H9 (cell line): Measurements from ENCODE around the gene PLEKHG5. TPM values are rescaled to one million over a fixed set of nuclear protein-coding genes. Genes with fewer than 3 reads are reported as not detected.
A peak's percentile ranks its signal among the peaks of the same experiment; 100 is the strongest.

ENCODE experiments used
- DNase-seq: peaks from one replicate; pipeline ENCODE4 v3.0.0-alpha.2; 2017
- H2AFZ ChIP-seq: one replicate; pipeline ENCODE4 v1.6.1; 2013; ENCODE audit warnings: mild to moderate bottlenecking, low read length, control low read depth, moderate library complexity
- H2AK5ac ChIP-seq: 2 replicates; pipeline ENCODE4 v1.6.1; 2013; ENCODE audit warnings: low read length, control low read depth, mixed read lengths; ENCODE audit not compliant: insufficient read length
- H2BK120ac ChIP-seq: one replicate; pipeline ENCODE4 v1.6.1; 2013; ENCODE audit warnings: low read depth, mild to moderate bottlenecking, low read length, control low read depth, inconsistent platforms; ENCODE audit not compliant: poor library complexity, severe bottlenecking
- H2BK12ac ChIP-seq: 2 replicates; pipeline ENCODE4 v1.6.1; 2013; ENCODE audit warnings: low read length, control low read depth, mixed read lengths, low read depth; ENCODE audit not compliant: insufficient read length
- H2BK15ac ChIP-seq: 2 replicates; pipeline ENCODE4 v1.6.1; 2013; ENCODE audit warnings: low read depth, low read length, control low read depth
- H2BK20ac ChIP-seq: one replicate; pipeline ENCODE4 v1.6.1; 2013; ENCODE audit warnings: low read depth, mild to moderate bottlenecking, low read length, control low read depth, inconsistent platforms; ENCODE audit not compliant: poor library complexity, severe bottlenecking
- H2BK5ac ChIP-seq: 2 replicates; pipeline ENCODE4 v1.6.1; 2013; ENCODE audit warnings: low read length, control low read depth, mixed read lengths; ENCODE audit not compliant: insufficient read length
- H3K14ac ChIP-seq: 2 replicates; pipeline ENCODE4 v1.6.1; 2013; ENCODE audit warnings: low read length, control low read depth; ENCODE audit not compliant: insufficient read depth
- H3K18ac ChIP-seq: 2 replicates; pipeline ENCODE4 v1.6.1; 2013; ENCODE audit warnings: low read depth, mild to moderate bottlenecking, mixed read lengths, low read length, control low read depth; ENCODE audit not compliant: insufficient read length
- H3K23ac ChIP-seq: 2 replicates; pipeline ENCODE4 v1.6.1; 2013; ENCODE audit warnings: low read length, control low read depth, mixed read lengths, low read depth; ENCODE audit not compliant: insufficient read length
- H3K23me2 ChIP-seq: 2 replicates; pipeline ENCODE4 v1.6.1; 2013; ENCODE audit warnings: low read depth, mild to moderate bottlenecking, mixed read lengths, low read length, control low read depth; ENCODE audit not compliant: insufficient read length, poor library complexity, severe bottlenecking
- H3K27ac ChIP-seq: 2 replicates; pipeline ENCODE4 v1.5.1; 2013; ENCODE audit warnings: low read length, control low read depth, mixed read lengths, low read depth; ENCODE audit not compliant: insufficient read length
- H3K27me3 ChIP-seq: 2 replicates; pipeline ENCODE4 v1.6.1; 2013; ENCODE audit warnings: low read length, control low read depth, inconsistent platforms; ENCODE audit not compliant: insufficient read depth
- H3K4ac ChIP-seq: 2 replicates; pipeline ENCODE4 v1.6.1; 2013; ENCODE audit warnings: low read depth, mild to moderate bottlenecking, control low read depth, inconsistent platforms, low read length, moderate library complexity
- H3K4me1 ChIP-seq: 2 replicates; pipeline ENCODE4 v1.6.1; 2013; ENCODE audit warnings: low read length, control low read depth, inconsistent platforms; ENCODE audit not compliant: insufficient read depth
- H3K4me2 ChIP-seq: 2 replicates; pipeline ENCODE4 v1.6.1; 2013; ENCODE audit warnings: low read length, control low read depth, mixed read lengths; ENCODE audit not compliant: insufficient read length, insufficient read depth
- H3K56ac ChIP-seq: 2 replicates; pipeline ENCODE4 v1.6.1; 2013; ENCODE audit warnings: low read depth, mild to moderate bottlenecking, mixed read lengths, low read length, control low read depth; ENCODE audit not compliant: insufficient read length
- H3K79me1 ChIP-seq: 2 replicates; pipeline ENCODE4 v1.6.1; 2013; ENCODE audit warnings: low read depth, mild to moderate bottlenecking, moderate library complexity, low read length, control low read depth, inconsistent platforms; ENCODE audit not compliant: insufficient read depth, poor library complexity, severe bottlenecking
- H3K79me2 ChIP-seq: 2 replicates; pipeline ENCODE4 v1.6.1; 2013; ENCODE audit warnings: low read length, control low read depth, inconsistent platforms; ENCODE audit not compliant: insufficient read depth
- H3K9ac ChIP-seq: 2 replicates; pipeline ENCODE4 v1.6.1; 2013; ENCODE audit warnings: low read length, control low read depth, mixed read lengths; ENCODE audit not compliant: insufficient read length; ENCODE audit errors: extremely low read depth
- H3K9me3 ChIP-seq: one replicate; pipeline ENCODE4 v1.6.1; 2013; ENCODE audit warnings: low read depth, low read length, inconsistent platforms; ENCODE audit not compliant: control insufficient read depth
- H3T11ph ChIP-seq: one replicate; pipeline ENCODE4 v1.6.1; 2013; ENCODE audit warnings: mild to moderate bottlenecking, low read length, control low read depth, inconsistent platforms
- H4K20me1 ChIP-seq: one replicate; pipeline ENCODE4 v1.6.1; 2013; ENCODE audit not compliant: control insufficient read depth, insufficient read length, insufficient read depth
- H4K5ac ChIP-seq: 2 replicates; pipeline ENCODE4 v1.6.1; 2013; ENCODE audit warnings: low read depth, mild to moderate bottlenecking, mixed read lengths, low read length, control low read depth; ENCODE audit not compliant: insufficient read length
- H4K8ac ChIP-seq: replicated peaks from 2 replicates; pipeline ENCODE4 v1.6.1; 2013; ENCODE audit warnings: low read length, control low read depth, mixed read lengths, low read depth; ENCODE audit not compliant: insufficient read length
- H4K91ac ChIP-seq: 2 replicates; pipeline ENCODE4 v1.6.1; 2013; ENCODE audit warnings: low read depth, mild to moderate bottlenecking, moderate library complexity, mixed read lengths, low read length, control low read depth; ENCODE audit not compliant: insufficient read length
- H3K27ac Mint-ChIP-seq, 3 experiments: 2 replicates in 2 of 3; 3 replicates in 1 of 3; pipeline ENCODE4 v1.8.0; 2020 to 2021; ENCODE audit warnings: mixed read lengths in 3 of 3, mild to moderate bottlenecking in 1 of 3, moderate library complexity in 1 of 3
- H3K27me3 Mint-ChIP-seq: 2 replicates; pipeline ENCODE4 v1.8.0; 2021; ENCODE audit warnings: low read depth, mild to moderate bottlenecking, moderate library complexity, mixed read lengths
- H3K36me3 Mint-ChIP-seq, 3 experiments: 2 replicates in 2 of 3; 3 replicates in 1 of 3; pipeline ENCODE4 v1.8.0; 2020 to 2021; ENCODE audit warnings: low read depth in 3 of 3, mixed read lengths in 3 of 3; ENCODE audit not compliant: insufficient read depth in 1 of 3
- H3K4me1 Mint-ChIP-seq, 2 experiments: 2 replicates each; pipeline ENCODE4 v1.8.0; 2020; ENCODE audit warnings: mixed read lengths in 2 of 2
- H3K4me3 Mint-ChIP-seq, 2 experiments: 2 replicates in 1 of 2; 3 replicates in 1 of 2; pipeline ENCODE4 v1.8.0; 2020 to 2021; ENCODE audit warnings: mild to moderate bottlenecking in 2 of 2, mixed read lengths in 2 of 2, moderate library complexity in 1 of 2
- H3K9me3 Mint-ChIP-seq, 2 experiments: 2 replicates in 1 of 2; 3 replicates in 1 of 2; pipeline ENCODE4 v1.8.0; 2020; ENCODE audit warnings: mild to moderate bottlenecking in 2 of 2, mixed read lengths in 2 of 2, moderate library complexity in 1 of 2
- WGBS: extraction: QIAGEN DNeasy Blood & Tissue Kit; methylation state at CpG from one replicate; pipeline ENCODE4 v1.1.7; 2013; ENCODE audit warnings: missing lambda C conversion rate, low lambda C conversion rate, mixed read lengths; ENCODE audit not compliant: insufficient read length; ENCODE audit errors: extremely low coverage; 5-methylcytosine and 5-hydroxymethylcytosine counted together
- total RNA-seq: library from RNA; stranded (reverse); gene quantifications from 2 replicates; pipeline ENCODE4 v1.2.1, GENCODE V29; 2021
- TF ChIP-seq, protein P1 (sequence below): fragments of 200-600 bp; sonication (generic); conservative IDR thresholded peaks from 3 replicates; pipeline ENCODE4 v1.8.0; 2021; ENCODE audit warnings: antibody characterized with exemption, mild to moderate bottlenecking

The PLEKHG5 gene
- total RNA-seq, 1 experiment from 2014 or later, result 22.3 TPM

DNA sequence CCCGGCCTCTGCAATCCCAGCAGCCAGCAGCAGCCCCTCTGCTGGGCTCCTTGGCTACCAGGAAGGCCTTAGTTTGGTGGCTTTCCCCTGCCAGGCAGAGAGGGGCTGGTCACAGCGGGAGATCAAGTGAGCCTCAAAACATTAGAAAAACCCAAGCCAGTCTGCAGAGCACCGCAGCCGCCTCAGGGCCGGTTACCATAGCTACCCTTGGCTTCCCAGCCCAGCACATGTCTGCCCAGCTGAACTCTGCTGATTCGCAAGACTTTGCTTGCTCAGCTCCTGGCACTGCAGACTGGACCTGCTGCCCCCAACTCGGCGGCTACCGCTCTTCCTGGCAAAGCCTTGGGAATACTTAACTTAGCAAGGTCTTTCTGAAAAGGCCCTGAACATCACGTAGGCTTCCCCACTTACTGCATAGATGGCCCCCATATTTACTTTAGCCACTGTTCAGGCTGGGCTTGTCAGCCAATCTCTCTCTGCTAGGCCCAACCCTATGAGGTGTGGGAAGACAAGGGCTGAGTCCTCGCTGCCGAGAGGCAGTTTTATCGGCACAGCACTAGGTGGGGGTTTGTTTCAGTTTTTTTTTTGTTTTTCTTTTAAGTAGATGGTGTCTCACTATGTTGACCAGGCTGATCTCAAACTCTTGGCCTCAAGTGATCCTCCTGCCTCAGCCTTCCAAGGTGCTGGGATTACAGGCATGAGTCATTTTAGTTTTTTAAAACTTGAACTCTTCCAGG is 28.6 kb upstream of the PLEKHG5 start:
- Mint-ChIP-seq H3K4me3 (no peak overlapping the region), H3K27ac (peak overlapping the region; percentile 89 to 94 (median 90); a peak in 6 of 7 replicates), H3K4me1 (peaks cover 27 to 28% of the 10 kb centered on the region in 2 experiments), H3K9me3 (no peaks in the 10 kb centered on the region), H3K36me3 (peaks cover 0 to 6% (median 5%) of the 10 kb centered on the region in 3 experiments; a peak in 3 of 7 replicates), H3K27me3 (no peaks in the 10 kb centered on the region)
- H2AK5ac ChIP-seq, result no peak overlapping the region
- H3K23ac ChIP-seq, result no peak overlapping the region
- H3K9ac ChIP-seq, result no peak overlapping the region
- no peak overlapping the region for H2BK5ac ChIP-seq
- no peak overlapping the region for H3K4ac ChIP-seq
- no peak overlapping the region for H2BK120ac ChIP-seq
- no peak overlapping the region for H3K56ac ChIP-seq
- H4K91ac ChIP-seq, result no peak overlapping the region
- H2BK12ac ChIP-seq, result no peak overlapping the region
- no peak overlapping the region for H2AFZ ChIP-seq
- H4K5ac ChIP-seq, result no peak overlapping the region
- no peaks in the 10 kb centered on the region for H3K23me2 ChIP-seq
- H4K8ac ChIP-seq, result no peak overlapping the region
- TF ChIP-seq, protein P1, sequence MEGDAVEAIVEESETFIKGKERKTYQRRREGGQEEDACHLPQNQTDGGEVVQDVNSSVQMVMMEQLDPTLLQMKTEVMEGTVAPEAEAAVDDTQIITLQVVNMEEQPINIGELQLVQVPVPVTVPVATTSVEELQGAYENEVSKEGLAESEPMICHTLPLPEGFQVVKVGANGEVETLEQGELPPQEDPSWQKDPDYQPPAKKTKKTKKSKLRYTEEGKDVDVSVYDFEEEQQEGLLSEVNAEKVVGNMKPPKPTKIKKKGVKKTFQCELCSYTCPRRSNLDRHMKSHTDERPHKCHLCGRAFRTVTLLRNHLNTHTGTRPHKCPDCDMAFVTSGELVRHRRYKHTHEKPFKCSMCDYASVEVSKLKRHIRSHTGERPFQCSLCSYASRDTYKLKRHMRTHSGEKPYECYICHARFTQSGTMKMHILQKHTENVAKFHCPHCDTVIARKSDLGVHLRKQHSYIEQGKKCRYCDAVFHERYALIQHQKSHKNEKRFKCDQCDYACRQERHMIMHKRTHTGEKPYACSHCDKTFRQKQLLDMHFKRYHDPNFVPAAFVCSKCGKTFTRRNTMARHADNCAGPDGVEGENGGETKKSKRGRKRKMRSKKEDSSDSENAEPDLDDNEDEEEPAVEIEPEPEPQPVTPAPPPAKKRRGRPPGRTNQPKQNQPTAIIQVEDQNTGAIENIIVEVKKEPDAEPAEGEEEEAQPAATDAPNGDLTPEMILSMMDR, result no peak
- H2BK15ac ChIP-seq, result no peak overlapping the region
- no peak overlapping the region for H3T11ph ChIP-seq
- H3K27me3 ChIP-seq, result no peaks in the 10 kb centered on the region
- no peaks in the 10 kb centered on the region for H4K20me1 ChIP-seq
- H3K4me2 ChIP-seq, result peak overlapping the region; percentile 12
- H3K4me1 ChIP-seq, result no peaks in the 10 kb centered on the region
- peak; percentile 95 for DNase-seq
- H2BK20ac ChIP-seq, result no peak overlapping the region
- H3K27ac ChIP-seq, result no peak overlapping the region
- H3K79me2 ChIP-seq, result no peaks in the 10 kb centered on the region
- H3K18ac ChIP-seq, result no peak overlapping the region
- no peaks in the 10 kb centered on the region for H3K79me1 ChIP-seq
- no CpG with 5 or more reads among the region's 13 CpGs for WGBS
- H3K14ac ChIP-seq, result no peak overlapping the region; the same call in 1 of the 2 replicates
- H3K9me3 ChIP-seq, result no peaks in the 10 kb centered on the region
